Stimulated activated CD8-positive, alpha-beta memory T cell treated with anti-CD3 and anti-CD28 coated beads, Interleukin-7, amount 100 ng/mL, for 48 hours (primary cell): ENCODE results near the gene WEE2.
"Not testable (repeated sequence)": the region's sequence is repeated elsewhere in the genome, so short reads cannot be mapped to it uniquely, and the experiment has no call there.

Experiments
- DNase-seq, 2 donors: peaks; one replicate each; pipeline ENCODE4 v3.0.0-alpha.2; 2020; ENCODE audit warnings: low read depth in 1 of 2; ENCODE audit errors: extremely low read depth in 1 of 2

Gene WEE2

GRCh38 chr7:141689072-141689825, 18.9 kb upstream of the WEE2 start:
- not testable (repeated sequence) for DNase-seq

DNA sequence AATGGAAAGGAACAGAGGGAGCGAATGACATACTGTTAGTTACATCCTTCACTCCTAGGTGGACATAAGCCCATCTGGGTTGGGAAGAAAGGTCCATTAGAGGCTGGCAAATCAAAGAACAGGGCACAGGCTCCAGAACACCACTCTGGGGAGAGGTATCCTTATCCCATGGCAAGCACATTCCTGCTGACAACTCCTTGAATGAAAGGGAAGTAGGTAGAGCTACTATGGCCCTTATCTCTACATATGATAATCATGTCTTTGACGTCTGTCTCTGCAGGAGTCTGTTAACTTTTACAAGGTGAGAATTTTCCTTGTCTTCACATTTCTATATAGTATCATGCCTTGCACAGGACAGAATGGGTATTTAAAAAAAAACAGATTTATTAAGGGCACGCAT, 16.6 kb upstream of the WEE2 start:
- no peak for DNase-seq

DNA sequence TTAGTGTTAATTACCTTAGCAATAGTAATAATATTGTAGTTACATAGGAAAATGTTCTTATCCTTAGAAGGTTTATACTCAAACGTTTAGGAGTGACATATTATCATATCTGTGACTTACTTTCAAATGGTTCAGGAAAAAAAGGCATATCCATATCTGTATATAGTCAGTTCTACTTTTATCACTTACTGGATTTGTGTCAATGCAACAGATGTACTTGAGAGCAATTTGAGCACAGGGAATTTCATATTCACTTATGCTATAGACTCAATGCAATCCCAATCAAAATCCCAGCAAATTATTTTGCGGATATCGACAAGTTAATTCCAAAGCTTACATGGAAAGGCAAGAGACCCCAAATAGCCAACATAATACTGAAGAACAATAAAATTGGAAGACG, 16.2 kb upstream of the WEE2 start:
- no peak for DNase-seq

DNA sequence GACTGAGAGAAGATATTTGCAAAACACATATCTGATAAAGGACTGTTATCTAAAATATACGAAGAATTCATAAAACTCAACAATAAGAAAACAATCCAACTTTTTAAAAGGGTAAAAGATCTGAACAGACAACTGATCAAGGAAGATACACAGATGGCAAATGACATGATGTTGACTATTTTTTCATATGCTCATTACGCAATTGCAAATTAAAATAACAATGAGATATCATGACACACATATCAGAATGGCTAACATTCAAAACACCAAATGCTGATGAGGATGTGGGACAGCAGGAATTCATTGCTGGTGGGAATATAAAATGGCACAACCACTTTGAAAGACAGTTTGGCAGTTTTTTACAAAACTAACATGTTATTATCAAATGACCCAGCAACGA, 15.1 kb upstream of the WEE2 start:
- no peak for DNase-seq

DNA sequence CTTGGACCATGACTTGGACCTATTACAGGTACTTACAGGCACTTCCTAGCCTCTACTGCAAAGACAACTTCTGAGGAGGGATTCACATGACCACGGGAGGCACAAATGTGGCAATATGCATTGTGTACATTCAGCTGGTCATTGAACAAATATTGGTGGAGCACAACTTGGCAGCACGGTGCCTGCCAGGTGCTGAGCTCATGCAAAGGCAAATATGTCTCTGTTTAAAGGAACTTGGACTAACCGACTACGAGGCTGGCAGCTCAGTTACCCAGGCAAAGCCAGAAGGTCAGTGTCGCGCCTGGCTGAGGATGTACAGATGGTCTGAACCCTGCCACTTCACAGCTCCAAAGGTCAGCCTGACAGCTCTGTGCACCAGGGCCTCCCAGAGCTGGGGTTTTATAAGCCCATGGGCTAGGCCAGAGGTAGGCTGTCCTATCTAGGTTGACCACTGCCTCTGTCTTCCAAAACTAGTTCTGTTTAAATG, 12.3 kb upstream of the WEE2 start:
- no peak for DNase-seq

DNA sequence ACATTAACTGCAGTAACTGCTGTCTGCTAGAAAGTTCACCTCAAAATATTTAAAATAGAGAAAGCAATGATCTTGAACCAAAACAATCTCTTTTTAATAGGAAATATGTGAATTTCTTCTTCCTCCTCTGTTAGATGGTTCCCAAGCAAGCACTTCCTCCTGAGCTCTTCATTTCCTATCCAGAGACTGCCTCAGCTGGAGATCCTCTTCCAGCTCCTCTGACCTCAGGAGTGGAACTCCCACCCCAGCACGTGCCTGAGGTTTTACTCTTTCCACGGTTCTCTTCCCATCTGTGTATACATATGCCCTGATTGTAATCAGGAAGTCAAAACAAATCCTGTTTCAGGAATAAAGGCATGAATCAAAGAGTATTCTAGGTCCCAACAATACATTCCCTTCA, 11.8 kb upstream of the WEE2 start:
- DNase-seq, result no peak

DNA sequence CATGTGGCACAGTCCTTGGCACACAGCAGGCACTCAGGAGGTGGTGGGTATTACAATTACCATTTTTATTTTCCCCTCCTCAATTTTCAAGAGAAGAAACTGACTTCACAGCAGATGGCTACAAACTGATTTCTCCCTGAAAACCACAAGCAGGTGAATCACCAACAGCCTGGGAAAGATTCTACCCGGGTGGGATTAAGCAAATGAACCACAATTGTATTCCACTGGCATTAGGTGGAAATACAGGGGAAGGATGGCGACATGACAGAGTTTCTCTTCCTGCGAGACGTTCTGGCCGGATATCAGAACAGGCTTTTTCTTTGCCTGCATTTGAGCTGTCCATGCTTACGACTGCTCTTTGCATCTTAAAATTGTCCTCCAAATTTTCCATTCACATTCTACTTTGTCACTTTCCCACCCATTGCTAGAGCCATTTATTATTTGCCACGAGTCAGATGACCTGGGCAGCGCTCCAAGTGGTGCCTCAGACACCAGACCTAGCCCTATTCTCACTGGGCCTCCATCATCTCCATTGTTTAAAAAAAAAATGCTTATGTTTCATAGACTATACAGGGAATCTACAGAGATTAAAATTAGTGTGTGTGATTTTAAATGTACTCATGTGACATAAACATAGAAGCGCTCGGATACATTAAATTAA, 10.8 kb upstream of the WEE2 start:
- no peak for DNase-seq

- DNase-seq, result no peak
Observed at GRCh38 chr7:141698247-141699015, 9.7 kb upstream of the WEE2 start.

DNA sequence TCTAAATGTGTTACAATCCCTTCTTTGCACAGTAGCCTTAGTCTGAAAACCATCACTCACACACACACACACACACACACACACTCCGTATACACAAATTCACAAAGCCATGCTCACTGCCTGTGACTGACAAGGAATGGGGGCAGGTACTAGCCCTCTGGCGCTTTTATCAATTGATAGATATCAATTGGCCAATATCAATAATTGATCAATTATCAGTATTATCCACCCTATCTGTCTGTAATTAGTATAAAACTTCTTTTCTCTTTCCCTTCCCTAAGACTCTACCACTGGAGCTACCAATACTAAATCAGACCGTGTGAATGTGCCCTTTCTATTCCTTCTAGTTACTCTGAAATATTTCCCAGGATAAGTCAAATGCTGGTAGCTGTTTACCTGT, 8.3 kb upstream of the WEE2 start:
- no peak for DNase-seq

DNA sequence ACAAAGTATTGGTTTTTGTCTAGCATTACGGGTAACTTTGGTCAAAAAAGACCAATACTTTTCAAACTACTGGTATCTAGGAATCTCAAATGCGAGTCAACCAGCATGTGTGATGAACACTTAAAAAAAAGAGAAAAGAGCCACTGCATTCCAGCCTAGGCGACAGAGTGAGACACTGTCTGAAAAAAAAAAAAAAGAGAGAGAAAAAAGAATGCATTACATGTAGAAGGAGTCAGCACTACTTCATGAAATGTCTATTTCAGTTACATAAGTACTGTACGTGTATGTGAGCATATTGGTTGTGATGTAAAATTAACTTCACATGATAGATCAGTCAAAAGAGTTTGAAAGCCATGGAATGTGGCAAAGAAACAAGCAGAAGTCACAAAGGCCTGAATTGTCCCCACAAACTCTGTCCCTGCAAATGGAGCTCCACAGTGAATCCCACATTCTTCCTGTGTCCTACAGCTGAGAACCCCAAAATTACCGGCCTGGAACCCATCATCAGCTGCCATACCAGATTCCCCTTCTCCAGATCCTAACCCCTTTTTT, 7.8 kb upstream of the WEE2 start:
- DNase-seq, result no peak

- DNase-seq, result no peak
Observed at GRCh38 chr7:141700848-141701371, 7.2 kb upstream of the WEE2 start.

DNA sequence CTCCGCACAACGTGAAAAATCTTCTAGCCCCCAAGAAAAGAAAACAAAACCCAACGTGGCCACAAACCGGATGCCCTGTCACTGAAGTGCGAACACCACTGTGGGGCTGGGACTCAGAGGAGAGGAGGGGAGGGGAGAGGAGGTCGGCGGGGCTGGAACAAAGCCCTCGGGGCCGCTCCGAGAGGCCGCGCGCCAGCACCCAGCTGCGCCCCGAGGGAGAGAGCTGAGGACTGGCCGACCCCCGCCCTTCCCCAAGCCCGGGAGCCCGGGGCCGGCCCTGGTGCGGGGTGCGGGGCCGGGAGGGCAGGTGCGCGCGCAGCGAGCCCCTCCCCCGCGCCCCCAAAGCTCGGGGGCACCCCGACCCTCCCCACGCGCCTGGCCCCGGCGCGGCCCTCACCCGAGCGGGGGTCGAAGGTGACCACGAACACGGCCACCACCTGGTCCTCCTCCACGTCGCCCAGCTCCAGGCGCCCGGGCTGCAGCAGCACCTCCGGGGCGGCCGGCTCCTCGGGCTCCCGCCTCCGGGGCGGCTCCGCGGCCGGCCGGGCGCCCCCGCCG, 6.6 kb upstream of the WEE2 start:
- DNase-seq, result peak; percentile 44 to 58

- DNase-seq, result peak in 1 of 2 donors; percentile 16
Observed at GRCh38 chr7:141702047-141702567, 6.0 kb upstream of the WEE2 start, which contains the start of gene DENND11. TSS of gene DENND11 (minus strand) at chr7:141702166. CDS start at chr7:141702153, 13 bp downstream.

DNA sequence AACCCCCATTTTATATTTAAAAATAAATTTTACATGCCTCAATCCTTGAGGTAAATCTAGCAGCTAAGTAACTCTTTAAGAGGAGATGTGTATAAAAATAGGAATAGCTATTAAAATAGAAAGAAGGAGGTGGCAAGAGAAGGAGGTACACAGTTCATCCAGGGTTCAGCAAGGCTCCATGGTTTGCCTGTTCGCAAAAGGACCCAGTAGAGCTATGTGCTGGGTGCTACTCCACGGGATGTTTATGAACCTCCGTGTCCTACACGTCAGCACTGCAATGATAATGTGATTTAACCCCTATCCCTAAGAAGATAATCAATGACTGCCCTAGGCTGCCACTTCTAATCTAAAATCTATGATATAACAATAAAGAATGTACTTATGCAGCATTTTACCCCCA, 5.3 kb upstream of the WEE2 start:
- DNase-seq, result no peak

GRCh38 chr7:141704112-141704511, 4.0 kb upstream of the WEE2 start:
- DNase-seq, result no peak

DNA sequence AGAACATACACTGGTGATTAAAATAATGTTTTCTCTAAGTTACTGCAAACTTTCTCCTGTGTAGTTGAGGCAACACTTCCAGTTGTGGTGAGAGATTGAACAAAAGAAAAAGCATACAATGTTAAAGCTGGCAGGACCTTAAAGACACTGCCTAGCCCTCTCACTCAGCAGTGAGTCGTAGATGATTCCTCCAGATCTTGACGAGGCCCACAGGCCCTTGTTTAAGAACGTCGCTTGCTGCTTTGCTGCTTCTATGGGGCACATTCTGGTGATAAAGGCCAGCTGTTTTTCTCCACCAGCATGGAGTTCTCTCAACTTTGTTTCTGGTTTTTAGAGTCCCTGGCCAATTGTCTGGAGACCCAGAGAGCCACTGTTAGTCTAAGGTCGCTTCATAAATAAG, 3.4 kb upstream of the WEE2 start:
- DNase-seq, result no peak

DNA sequence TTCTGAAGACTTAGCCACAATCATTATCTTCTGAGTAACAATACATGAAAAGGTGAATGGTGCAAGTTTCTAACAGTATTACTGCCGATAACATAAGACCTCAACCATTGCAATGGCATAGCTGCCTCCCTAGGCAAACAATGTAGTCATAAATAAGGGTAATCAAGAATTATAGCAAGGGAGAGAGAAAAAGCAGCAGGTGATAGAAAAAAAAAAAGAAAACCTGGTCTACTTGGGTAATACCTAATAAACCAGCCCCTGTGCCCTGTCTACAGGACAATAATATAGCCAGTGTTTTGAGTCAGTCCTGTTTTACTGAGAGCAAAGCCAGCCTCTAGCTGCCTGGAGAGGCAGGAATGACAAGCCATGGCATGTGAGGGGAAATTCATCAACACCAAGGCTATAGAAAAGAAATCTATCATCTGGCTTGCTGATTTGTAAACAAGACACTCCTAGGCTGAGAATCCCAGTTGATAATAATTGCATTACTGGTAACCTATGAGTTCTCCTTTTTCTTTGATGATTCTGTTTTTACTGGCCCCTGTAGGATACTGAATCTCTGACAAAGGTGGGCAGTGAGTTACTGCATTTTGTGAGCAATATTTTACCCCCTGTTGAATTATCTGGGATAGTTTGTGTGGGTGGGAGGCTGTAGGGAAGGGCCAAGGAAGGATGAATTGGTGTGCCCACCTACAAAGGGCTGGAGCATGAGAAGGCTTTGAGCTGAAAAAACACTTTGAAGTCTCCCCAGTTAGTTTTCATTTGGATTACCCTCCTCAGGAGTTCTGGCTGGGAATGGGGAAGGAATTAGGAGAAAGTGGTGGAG, 1.7 kb upstream of the WEE2 start:
- DNase-seq, result no peak

- no peak for DNase-seq
Observed at GRCh38 chr7:141709318-141709717, 1.2 kb downstream of the WEE2 start.

- no peak for DNase-seq
Observed at GRCh38 chr7:141709749-141710148, 1.6 kb downstream of the WEE2 start.

- DNase-seq, result no peak
Observed at GRCh38 chr7:141710301-141710700, 2.1 kb downstream of the WEE2 start.
